Measurements from ENCODE around the gene CAMK2A.

DNA sequence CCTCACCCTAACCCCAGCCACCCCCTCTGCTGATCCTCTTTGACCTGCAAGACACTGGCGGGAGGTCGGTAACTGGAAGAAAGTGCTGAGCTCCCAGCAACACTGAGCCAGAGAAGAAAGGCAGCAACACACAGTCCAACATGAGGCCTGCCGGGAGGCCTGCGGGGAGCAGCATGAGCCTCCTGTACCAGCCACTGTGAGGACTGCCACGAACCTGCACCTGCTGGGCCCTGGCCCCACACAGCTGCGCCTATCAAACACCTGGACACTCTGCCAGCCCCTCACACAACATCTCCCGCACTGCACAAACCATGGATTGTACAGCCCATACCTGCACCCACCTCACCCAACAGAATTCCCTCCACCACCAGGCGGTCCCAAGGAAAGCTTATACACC lies 18.3 kb downstream of the CAMK2A start:
- no peak for TF ChIP-seq POLR2AphosphoS5 (IDR thresholded peaks at IDR 0.05)
- TF ChIP-seq, protein P1, sequence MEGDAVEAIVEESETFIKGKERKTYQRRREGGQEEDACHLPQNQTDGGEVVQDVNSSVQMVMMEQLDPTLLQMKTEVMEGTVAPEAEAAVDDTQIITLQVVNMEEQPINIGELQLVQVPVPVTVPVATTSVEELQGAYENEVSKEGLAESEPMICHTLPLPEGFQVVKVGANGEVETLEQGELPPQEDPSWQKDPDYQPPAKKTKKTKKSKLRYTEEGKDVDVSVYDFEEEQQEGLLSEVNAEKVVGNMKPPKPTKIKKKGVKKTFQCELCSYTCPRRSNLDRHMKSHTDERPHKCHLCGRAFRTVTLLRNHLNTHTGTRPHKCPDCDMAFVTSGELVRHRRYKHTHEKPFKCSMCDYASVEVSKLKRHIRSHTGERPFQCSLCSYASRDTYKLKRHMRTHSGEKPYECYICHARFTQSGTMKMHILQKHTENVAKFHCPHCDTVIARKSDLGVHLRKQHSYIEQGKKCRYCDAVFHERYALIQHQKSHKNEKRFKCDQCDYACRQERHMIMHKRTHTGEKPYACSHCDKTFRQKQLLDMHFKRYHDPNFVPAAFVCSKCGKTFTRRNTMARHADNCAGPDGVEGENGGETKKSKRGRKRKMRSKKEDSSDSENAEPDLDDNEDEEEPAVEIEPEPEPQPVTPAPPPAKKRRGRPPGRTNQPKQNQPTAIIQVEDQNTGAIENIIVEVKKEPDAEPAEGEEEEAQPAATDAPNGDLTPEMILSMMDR (IDR thresholded peaks at IDR 0.05), result no peak
- no peak for TF ChIP-seq POLR2A (IDR thresholded peaks at IDR 0.05)

All from transverse colon (tissue), 4 donors.